Upper lobe of left lung (tissue), 4 donors: Measurements from ENCODE around the gene EHMT1.

Experiments
- CTCF ChIP-seq, 6 experiments: fragments of 450-650 bp in 4 of 6; fragments of 200-600 bp in 2 of 6; sonication (generic) in 2 of 6; IDR thresholded peaks; one replicate each; pipeline ENCODE4 v1.5.1; 2016 to 2019; ENCODE audit warnings: antibody characterized with exemption in 6 of 6
- POLR2A ChIP-seq, 4 donors: fragments of 450-650 bp; IDR thresholded peaks; one replicate each; pipeline ENCODE4 v1.5.1; 2016 to 2017; ENCODE audit warnings: antibody characterized with exemption in 4 of 4, mild to moderate bottlenecking in 2 of 4
- POLR2AphosphoS5 ChIP-seq, 2 donors: sonication (generic); formaldehyde crosslinking; IDR thresholded peaks; one replicate each; pipeline ENCODE4 v1.5.1; 2017; ENCODE audit warnings: antibody characterized with exemption in 2 of 2

GRCh38 chr9:137865581-137866145, 246.9 kb downstream of the EHMT1 start:
- TF ChIP-seq CTCF (IDR thresholded peaks at IDR 0.05) (no peak), POLR2AphosphoS5 (IDR thresholded peaks at IDR 0.05) (no peak), POLR2A (IDR thresholded peaks at IDR 0.05) (no peak)
